ENCODE data around the gene PCDHGB1. TPM values are rescaled to one million over a fixed set of nuclear protein-coding genes. Genes with fewer than 3 reads are reported as not detected.
"Not testable (repeated sequence)": the region's sequence is repeated elsewhere in the genome, so short reads cannot be mapped to it uniquely, and the experiment has no call there.

PCDHGB1 gene
- total RNA-seq, 1 donor from 2014 or later: 2.3 TPM

DNA sequence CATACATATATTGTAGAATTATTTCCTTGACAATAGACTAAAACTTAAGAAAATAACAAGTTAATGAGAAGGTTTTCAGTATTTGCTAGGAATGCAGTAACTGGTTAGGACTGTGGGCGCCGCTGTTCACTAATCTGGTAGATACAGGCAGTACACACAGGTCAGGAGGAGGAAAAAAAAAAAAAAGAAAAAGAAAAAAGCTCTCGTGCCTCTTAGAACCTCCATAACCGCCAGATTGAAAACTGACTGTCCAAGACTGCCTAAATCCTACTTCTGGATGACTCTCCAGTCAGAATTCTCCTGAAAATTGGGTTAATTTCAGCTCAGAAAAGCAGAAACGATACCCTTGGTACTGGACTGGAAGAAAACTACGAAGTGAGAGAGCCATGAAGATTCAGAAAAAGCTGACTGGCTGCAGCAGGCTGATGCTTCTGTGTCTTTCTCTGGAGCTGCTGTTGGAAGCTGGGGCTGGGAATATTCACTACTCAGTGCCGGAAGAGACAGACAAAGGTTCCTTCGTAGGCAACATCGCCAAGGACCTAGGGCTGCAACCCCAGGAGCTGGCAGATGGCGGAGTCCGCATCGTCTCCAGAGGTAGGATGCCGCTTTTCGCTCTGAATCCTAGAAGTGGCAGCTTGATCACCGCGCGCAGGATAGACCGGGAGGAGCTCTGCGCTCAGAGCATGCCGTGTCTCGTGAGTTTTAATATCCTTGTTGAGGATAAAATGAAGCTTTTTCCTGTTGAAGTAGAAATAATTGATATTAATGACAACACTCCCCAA is 19.4 kb upstream of the PCDHGB1 start, which contains the start of gene PCDHGA1:
Gene PCDHGA1, plus strand, starts transcription at position 216 of the 782 bp plus-strand sequence.
- Mint-ChIP-seq H3K4me1 (ENCODE audit: low read depth) (no peaks in the 10 kb centered on the region), H3K27ac (no peak within 1 kb of the TSS), H3K36me3 (ENCODE audit: insufficient read depth) (peaks cover 24% of the 10 kb centered on the region), H3K27me3 (no peaks in the 10 kb centered on the region), H3K4me3 (ENCODE audit: low read depth) (no peak within 1 kb of the TSS), H3K9me3 (ENCODE audit: low read depth) (peaks cover 54% of the 10 kb centered on the region)
- TF ChIP-seq, protein P1, sequence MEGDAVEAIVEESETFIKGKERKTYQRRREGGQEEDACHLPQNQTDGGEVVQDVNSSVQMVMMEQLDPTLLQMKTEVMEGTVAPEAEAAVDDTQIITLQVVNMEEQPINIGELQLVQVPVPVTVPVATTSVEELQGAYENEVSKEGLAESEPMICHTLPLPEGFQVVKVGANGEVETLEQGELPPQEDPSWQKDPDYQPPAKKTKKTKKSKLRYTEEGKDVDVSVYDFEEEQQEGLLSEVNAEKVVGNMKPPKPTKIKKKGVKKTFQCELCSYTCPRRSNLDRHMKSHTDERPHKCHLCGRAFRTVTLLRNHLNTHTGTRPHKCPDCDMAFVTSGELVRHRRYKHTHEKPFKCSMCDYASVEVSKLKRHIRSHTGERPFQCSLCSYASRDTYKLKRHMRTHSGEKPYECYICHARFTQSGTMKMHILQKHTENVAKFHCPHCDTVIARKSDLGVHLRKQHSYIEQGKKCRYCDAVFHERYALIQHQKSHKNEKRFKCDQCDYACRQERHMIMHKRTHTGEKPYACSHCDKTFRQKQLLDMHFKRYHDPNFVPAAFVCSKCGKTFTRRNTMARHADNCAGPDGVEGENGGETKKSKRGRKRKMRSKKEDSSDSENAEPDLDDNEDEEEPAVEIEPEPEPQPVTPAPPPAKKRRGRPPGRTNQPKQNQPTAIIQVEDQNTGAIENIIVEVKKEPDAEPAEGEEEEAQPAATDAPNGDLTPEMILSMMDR (IDR thresholded peaks at IDR 0.05; ENCODE audit: unreplicated experiment): no peak
- DNase-seq (ENCODE audit: low spot score, unreplicated experiment): no peak

DNA sequence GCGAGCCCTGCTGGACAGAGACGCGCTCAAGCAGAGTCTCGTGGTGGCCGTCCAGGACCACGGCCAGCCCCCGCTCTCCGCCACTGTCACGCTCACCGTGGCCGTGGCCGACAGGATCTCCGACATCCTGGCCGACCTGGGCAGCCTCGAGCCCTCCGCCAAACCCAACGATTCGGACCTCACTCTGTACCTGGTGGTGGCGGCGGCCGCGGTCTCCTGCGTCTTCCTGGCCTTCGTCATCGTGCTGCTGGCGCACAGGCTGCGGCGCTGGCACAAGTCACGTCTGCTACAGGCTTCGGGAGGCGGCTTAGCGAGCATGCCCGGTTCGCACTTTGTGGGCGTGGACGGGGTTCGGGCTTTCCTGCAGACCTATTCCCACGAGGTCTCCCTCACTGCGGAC is 17.3 kb upstream of the PCDHGB1 start:
- not testable (repeated sequence) for H3K4me3 Mint-ChIP-seq (ENCODE audit: low read depth); H3K27ac Mint-ChIP-seq; H3K4me1 Mint-ChIP-seq (ENCODE audit: low read depth); DNase-seq (ENCODE audit: low spot score, unreplicated experiment); H3K27me3 Mint-ChIP-seq
- Mint-ChIP-seq H3K36me3 (ENCODE audit: insufficient read depth) (peaks cover 23% of the 10 kb centered on the region), H3K9me3 (ENCODE audit: low read depth) (peaks cover 56% of the 10 kb centered on the region)

DNA sequence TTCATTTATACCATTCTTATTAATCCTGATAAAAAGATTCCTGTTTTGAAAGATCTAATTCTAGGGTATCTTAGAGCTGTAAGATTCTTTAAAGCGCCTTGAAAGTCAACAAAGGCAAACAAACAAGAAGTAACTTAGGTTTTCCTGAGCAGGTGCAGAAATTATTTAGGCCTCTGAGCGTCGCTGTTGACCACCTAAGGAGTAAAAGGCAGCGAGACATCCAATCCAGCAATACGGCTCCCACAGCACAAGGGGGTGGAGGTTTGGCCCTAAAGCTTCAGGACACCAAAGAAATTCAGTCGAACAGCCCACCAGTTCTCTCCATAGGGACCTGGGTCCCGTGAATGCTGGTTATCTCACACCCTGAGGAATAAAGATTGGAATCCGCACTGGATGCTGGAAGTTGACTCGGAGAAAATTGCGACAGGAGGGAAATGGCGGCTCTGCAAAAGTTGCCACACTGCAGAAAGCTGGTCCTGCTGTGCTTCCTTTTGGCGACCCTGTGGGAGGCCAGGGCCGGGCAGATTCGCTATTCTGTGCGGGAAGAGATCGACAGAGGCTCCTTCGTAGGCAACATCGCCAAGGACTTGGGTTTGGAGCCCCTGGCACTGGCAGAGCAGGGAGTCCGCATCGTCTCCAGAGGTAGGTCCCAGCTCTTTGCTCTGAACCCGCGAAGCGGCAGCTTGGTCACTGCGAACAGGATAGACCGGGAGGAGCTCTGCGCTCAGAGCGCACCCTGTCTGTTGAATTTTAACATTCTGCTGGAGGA is 11.2 kb upstream of the PCDHGB1 start, which contains the start of gene PCDHGA2:
Gene PCDHGA2, plus strand, starts transcription at position 223 of the 769 bp plus-strand sequence.
- no peaks in the 10 kb centered on the region for H3K27me3 Mint-ChIP-seq
- no peaks in the 10 kb centered on the region for H3K4me1 Mint-ChIP-seq (ENCODE audit: low read depth)
- TF ChIP-seq, protein P1 (IDR thresholded peaks at IDR 0.05; ENCODE audit: unreplicated experiment): no peak
- H3K4me3 Mint-ChIP-seq (ENCODE audit: low read depth): no peak within 1 kb of the TSS
- peaks cover 17% of the 10 kb centered on the region for H3K36me3 Mint-ChIP-seq (ENCODE audit: insufficient read depth)
- DNase-seq (ENCODE audit: low spot score, unreplicated experiment): no peak
- peaks cover 62% of the 10 kb centered on the region for H3K9me3 Mint-ChIP-seq (ENCODE audit: low read depth)
- H3K27ac Mint-ChIP-seq: no peak within 1 kb of the TSS

DNA sequence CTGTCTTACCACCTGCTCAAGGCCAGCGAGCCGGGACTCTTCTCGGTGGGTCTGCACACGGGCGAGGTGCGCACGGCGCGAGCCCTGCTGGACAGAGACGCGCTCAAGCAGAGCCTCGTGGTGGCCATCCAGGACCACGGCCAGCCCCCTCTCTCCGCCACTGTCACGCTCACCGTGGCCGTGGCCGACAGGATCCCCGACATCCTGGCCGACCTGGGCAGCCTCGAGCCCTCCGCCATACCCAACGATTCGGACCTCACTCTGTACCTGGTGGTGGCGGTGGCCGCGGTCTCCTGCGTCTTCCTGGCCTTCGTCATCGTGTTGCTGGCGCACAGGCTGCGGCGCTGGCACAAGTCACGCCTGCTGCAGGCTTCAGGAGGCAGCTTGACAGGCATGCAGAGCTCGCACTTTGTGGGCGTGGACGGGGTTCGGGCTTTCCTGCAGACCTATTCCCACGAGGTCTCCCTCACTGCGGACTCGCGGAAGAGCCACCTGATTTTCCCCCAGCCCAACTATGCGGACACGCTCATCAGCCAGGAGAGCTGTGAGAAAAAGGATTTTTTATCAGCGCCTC is 9.0 kb upstream of the PCDHGB1 start:
- not testable (repeated sequence) for H3K4me3 Mint-ChIP-seq (ENCODE audit: low read depth); H3K27me3 Mint-ChIP-seq; H3K4me1 Mint-ChIP-seq (ENCODE audit: low read depth); DNase-seq (ENCODE audit: low spot score, unreplicated experiment); H3K27ac Mint-ChIP-seq
- Mint-ChIP-seq H3K9me3 (ENCODE audit: low read depth) (peaks cover 50% of the 10 kb centered on the region), H3K36me3 (ENCODE audit: insufficient read depth) (peaks cover 14% of the 10 kb centered on the region)

DNA sequence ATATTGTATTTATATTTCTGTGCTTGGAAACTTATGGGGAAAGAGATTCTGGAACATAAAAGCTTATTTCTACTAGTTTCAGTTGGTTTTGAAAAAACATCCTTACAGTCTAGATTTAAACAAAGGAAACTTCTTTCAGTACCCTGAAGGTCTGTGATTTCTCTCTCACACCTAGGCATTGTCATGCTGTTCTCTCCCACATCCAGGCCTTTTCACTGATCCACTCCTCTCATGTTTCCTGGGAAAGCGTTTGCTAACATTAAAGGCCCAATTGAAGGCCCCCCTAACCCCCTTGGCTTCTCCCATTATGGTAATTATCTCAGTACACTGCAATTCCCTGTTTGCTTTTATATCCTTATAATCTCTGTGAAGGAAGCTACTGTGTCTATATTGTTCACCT is 7.1 kb upstream of the PCDHGB1 start:
- H3K9me3 Mint-ChIP-seq (ENCODE audit: low read depth): peaks cover 43% of the 10 kb centered on the region
- TF ChIP-seq, protein P1 (IDR thresholded peaks at IDR 0.05; ENCODE audit: unreplicated experiment): no peak
- H3K4me1 Mint-ChIP-seq (ENCODE audit: low read depth): no peaks in the 10 kb centered on the region
- no peaks in the 10 kb centered on the region for H3K27me3 Mint-ChIP-seq
- no peak overlapping the region for H3K27ac Mint-ChIP-seq
- H3K36me3 Mint-ChIP-seq (ENCODE audit: insufficient read depth): peaks cover 12% of the 10 kb centered on the region
- no peak overlapping the region for H3K4me3 Mint-ChIP-seq (ENCODE audit: low read depth)
- DNase-seq (ENCODE audit: low spot score, unreplicated experiment): no peak
